GM19043 (cell line): ENCODE data around the gene SUPT3H.

Experiments
- ATAC-seq: cut with Tn5 transposase; IDR thresholded peaks from one replicate; pipeline ENCODE4 v1.9.1; 2021; ENCODE audit warnings: low read depth; ENCODE audit not compliant: unreplicated experiment

SUPT3H gene

DNA sequence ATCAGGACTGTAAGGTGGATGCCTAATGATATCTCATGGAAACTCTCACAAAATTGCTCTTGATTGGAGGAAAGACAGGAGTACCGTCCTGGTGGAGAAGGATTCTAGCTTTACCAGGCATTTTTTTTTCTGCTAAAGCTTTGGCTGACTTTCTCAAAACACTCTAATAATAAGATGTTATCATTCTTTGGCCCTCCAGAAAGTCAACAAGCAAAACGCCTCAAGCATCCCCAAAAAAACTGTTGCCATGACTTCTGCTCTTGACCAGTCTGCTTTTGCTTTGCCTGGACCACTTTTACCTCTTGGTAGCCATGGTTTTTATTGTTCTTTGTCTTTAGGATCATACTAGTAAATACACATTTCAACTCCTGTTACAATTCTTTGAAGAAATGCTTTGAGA is 105.1 kb downstream of the SUPT3H start:
- ATAC-seq: no peak

DNA sequence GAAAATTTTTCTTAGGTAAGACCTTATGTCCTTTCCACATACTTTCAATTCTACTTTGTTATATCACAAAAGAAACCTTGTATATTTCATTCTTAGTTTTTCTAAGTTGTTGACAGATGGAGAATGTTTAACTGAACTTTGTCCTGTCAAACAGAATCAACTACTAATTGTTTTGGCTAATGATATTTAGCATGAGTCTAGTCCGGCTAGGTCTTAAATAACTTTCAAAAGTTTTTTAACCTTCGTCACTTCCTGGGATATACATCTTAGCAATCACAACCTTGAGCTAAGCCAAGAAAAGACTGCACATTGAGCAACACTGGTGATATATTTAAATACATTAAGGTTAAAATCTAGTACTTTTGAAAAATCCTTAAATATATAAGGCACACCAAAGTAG is 112.5 kb downstream of the SUPT3H start:
- ATAC-seq: no peak

DNA sequence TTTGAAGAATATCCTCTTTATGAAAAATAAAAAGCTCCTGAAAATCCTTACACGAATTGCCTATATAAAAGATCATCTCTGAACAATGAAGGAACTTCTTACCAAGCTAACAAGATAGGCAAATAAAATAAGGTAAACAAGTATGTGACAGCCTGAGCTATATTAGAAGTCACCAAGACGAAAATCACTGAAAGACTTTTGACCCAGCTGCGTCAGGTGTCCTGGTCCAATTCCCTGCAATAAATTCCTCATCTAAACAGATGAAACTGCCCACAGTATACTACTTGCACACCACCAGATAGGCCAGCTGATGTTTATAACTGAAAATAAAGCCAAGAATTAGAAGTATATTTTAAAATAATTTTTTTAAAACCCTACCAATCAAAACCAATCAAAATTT is 117.0 kb downstream of the SUPT3H start:
- no peak for ATAC-seq

DNA sequence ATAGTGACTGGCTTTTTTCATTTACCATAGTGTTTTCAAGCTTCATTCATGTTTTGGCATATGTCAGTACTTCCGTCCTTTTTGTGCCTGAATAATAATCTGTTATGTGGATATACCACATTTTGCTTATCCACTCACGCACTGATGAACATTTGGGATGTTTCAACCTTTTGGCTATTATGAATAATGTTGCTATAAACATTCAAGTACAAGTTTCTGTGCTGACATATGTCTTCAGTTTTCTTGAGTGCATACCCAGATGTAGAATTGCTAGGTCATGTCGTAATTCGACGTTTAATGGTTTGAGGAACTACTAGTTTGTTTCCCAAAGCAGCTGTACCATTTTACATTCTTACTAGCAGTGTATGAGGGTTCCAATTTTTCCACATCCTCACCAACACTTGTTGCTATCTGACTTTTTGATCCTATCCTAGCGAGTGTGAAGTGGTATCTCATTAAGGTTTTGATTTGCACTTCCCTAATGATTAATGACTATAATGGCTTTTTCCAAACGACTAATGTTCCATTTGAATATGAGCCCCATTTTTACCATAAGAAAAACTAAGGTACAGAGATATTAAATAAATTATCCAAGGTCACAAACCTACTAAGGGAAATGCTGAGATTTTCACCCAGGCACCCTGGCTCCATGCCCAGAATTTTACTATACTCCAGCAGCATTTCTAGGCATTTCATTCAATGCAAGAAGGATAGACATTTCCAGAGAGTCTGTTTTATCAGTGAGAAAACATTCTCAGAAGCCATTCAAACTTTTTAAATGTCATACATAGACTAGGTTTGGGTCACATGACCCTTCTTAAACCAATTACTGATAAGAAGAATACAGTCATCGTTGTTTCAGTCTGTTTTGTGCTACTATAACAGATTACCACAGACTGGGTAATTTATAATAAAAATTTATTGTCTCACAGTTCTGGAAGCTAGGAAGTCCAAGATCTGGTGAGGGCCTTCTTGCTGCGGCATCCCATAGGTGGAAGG is 120.7 kb downstream of the SUPT3H start:
- ATAC-seq: no peak

DNA sequence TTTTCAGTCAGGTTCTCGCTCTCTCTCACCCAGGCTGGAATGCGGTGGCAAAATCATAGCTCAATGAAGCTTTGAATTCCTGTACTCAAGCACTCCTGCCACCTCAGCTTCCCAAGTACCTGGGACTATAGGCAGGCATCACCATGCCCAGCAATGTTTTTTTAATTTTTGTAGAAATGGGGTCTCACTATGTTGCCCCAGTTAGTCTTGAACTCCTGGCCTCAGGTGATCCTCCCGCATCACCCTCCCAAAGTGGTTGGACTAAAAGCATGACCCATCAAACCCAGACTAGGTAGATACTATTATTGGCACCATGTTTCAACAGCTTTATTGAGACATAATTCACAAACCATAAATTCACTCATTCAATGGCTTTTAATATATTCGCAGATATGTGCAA is 122.3 kb downstream of the SUPT3H start:
- no peak for ATAC-seq

DNA sequence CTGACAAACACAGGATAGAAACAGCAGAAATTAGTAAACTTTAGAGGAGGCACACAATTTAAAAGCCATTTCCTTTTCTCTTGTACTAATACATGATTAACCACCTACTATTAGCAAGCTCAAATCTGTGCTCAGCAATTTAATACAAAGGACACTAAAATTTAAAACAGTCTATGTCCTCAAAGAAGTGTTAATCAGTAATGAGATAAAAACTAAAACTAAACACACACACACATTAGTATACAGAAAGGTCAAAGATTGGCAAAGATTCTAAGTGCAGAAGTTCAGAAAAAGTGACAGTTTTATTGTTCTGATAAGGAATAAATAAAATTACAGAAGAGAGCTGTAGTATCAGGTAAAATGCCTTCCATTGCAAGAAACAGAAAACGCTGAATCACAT is 123.5 kb downstream of the SUPT3H start:
- ATAC-seq: no peak

DNA sequence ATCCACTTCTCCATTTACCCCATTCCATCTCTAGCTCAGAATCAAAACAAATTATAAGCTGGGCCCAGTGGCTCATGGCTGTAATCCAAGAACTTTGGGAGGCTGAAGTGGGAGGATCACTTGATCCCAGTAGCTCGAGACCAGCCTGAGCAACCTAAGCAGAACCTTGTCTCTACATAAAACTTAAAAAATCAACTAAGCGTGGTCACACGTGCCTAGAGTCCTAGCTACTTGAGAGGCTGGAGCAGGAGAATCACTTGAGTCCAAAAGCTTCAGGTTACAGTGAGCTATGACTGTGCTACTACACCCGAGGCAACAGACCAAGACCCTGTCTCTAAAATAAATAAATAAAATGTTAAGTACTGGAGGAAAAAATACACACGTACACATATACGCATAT is 124.3 kb downstream of the SUPT3H start:
- ATAC-seq: no peak

DNA sequence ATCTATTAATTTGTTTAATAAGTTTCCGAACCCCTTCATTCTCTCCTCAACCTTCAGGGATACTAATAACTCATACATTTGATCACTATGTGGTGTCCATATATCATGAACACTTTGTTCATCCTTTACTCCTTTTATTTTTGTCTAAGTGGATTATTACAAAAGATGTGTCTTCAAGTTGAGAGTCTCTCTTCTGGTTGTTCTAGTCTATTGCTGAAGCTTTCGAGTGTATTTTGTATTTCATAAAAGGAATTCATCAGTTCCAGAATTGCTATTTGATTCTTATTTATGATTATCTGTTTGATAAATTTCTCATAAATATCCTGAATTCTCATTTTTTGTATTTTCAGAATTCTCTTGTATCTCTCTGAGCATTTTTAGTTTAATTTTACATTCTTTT is 146.1 kb downstream of the SUPT3H start:
- ATAC-seq: no peak

DNA sequence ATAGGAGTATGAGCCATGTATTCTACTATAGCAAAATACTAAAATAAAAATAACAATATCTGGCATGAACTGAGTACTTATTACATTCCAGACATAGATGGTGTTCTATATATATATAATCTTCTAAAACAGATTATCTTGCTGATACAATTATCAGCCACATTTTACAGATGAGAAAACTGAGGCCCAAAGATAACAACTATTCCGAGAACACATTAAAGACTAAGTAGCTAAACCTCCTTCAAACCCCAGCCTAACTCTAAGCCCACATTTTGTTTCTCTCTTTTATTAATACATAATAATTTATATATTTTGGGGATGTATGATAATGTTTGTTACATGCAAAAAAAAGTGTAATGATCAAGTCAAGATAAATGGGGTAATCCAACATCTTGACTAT is 148.3 kb downstream of the SUPT3H start:
- ATAC-seq: no peak

DNA sequence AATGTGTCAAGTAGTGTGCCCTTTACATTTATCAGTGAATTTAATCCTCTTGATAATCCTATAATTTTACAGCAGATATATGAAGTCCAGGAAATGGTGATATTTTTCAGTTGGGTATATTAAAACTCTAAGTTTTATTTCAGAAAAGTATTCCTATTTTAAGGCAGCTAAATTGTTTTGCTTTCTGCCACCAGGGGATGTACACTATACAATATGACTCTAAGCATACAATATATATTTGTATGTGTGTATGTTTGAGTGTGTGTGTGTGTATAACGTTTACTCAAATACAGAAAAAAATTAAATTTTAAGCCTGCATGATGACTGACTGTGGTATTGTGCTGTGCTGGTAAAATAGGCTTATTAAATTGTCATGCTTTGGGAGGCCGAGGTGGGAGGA is 151.7 kb downstream of the SUPT3H start:
- ATAC-seq: no peak

DNA sequence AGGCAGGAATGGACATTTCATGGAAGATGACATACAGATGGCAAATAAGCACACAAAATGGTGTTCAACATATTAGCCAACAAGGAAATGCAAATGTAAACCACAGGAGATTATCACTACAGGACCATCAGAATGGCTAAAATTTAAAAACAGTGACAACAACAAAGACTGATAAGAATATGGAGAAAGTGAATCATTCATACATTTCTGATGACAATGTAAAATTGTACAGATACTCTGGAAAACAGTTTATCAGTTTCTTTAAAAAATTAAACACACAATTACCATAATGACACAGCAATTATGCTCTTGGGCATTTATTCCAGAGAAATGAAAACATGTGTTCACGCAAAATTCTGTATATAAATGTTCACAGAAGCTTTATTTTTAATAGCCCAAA is 155.4 kb downstream of the SUPT3H start:
- ATAC-seq: no peak

DNA sequence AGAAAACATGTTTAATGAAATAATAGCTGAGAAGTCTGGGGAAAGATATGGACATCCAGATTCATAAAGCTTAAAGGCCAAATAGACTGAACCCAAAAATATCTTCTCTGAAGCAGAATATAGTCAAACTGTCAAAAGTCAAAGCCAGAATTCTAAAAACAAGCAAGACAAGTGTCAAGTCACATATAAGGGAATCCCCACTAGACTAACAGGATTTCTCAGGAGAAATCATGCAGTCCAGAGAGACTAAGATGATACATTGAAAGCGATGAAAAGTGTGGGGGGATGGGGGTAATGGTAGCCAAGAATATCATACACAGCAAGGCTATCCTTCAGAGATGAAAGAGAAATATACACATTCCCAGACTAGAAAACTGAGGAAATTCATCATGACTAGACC is 162.0 kb downstream of the SUPT3H start:
- no peak for ATAC-seq

DNA sequence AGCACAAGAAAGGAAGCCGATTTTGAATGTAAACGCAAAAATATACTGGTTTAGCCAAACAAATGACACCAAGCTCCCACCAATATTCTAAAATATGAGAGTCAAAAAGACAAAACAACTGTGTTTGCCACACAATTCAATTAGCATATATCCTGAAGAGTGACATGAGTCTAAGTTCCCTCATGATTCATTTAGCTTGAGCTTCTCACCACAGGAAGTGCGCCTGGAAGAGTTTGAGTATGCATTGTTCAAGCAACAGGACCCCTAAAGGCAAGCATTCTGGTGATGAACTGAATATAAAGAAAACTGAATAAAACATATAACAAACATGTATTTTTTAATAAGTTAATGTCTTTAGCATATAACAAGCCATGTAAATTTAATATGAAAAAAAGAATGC is 164.8 kb downstream of the SUPT3H start:
- no peak for ATAC-seq

DNA sequence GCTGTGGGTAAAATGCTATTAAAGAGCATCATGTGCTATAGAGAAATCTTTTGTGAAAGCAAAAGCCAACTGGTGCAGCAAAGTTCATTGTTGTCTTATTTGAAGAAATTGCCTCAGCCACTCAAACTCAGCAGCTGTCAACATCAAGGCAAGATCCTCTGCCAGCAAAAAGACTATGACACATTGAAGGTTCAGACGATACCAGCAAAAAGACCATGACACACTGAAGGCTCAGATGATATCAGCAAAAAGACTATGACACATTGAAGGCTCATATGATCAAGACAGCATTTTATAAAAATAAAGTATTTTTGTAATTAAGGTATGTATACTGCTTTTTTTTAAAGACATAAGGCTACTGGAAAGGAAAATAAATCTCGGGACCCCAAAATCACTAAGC is 168.0 kb downstream of the SUPT3H start:
- no peak for ATAC-seq

DNA sequence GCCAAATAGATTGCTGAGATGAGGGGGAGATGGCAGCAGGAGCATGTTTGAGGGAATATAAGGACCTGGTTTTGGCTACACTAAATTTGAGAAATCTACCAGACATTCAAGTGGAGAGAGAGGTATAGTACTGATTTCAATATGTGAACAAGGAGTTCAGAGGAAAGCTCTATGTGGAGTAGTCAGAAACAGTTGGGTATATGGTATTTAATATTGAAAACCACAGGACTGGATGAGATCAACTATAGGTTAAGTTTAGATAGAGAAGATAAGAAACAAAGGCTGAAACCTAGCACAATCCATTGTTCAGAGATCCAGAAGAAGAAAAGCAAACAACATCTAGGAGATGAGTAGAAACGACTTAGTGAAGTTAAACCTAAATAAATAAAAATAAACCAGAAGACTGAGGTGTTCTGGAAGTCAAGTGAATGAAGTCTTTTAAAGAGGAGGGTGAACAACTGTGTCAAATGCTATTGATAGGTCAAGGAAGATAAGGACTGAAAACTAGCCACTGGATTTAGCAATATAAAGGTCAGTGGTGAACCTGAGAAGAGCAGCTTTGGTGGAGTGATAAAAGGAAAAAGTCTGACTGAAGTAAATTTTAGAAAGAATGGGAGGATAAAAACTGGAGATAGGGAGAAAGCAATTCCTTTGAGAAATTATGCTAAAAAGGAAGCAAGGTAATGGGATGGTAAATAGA is 170.8 kb downstream of the SUPT3H start:
- ATAC-seq: no peak

DNA sequence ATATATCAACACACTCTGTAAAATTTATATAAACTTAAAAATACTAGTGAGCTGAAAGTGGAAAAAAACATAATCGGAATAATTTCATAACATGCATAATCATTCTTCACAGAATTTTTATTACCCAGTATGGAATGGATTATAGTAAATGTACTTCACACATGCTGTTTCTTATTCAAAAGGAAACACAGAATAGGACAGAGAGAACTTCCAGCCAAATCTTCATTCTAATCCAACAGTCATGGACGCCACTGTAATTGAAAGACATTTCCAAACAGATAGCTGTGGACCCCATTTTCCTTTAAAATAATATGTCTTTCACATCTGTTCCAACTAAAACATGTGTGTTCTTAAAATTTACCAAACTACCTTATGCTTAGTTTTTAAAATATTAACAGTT is 176.2 kb downstream of the SUPT3H start:
- ATAC-seq: no peak

DNA sequence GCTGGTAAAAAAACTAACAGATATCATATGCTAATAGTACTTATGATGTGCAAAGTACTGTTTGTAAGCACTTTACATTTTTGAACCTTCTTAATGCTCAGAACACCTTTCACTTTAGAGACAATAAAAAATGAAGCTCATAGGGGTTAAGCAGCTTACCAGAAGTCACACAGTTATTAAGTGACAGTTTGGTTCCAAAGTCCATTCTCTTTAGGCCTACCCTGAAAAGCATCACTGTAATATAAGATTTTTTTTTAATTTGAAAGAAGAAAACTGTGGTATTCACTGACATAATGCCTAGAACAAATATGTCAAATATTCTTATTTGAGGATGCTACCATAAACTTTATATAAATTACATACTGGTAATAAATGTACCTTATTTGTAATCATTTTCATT is 177.2 kb downstream of the SUPT3H start:
- ATAC-seq: no peak

DNA sequence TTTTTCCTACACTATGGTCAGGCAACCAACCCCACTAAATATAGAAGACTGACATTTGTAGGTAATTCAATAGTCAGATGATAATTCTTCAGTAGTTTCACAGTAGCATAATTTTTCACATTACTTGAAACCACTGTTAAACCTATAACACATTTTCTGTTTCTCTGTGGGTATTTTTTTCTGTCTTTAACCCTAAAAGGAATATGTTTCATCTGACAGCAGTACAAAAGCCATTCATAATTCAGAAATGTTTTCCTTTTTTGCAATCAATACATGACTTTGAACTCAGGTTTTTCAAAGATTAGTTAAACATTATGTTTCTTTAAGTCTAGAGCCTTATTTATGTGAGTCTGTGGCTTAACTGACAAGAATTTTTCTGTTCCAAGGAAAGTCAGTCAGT is 178.2 kb downstream of the SUPT3H start:
- ATAC-seq: no peak

DNA sequence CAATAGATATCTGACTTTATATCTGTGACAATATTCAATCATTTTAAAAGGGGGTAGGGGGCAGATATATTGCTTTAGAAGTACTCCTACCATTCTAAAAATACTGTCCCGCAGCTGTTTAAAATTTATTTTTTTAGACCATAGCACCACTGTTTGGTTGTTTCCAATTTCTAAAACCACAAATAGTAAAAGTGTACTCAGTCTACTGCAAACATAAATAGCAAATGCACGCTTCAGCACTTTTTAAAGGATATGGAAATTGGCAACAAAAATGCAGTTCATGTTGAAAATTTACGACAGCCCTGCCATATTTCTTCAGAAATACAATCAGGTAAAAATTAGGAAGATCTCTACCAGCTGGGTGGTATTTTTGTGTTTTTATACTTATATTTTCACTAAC is 181.6 kb downstream of the SUPT3H start:
- ATAC-seq: no peak

DNA sequence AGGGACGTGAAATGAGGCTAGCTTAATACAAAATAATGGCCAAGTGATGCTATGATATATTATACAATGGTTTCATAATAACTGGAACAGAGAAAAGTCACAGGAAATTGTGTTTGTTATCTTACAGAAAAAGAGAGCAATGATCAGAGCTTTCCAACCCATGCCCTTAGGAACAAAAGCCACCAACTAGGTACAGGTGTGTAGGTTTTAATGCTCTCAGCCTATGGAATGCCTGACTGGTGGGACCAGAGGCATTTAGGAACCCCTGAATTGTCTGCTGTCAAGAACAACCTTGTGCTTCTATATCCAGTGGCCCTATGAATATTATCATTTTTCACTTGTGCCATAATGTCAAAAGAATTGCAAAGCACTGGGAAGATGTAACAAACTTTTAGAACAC is 182.6 kb downstream of the SUPT3H start:
- ATAC-seq: no peak

DNA sequence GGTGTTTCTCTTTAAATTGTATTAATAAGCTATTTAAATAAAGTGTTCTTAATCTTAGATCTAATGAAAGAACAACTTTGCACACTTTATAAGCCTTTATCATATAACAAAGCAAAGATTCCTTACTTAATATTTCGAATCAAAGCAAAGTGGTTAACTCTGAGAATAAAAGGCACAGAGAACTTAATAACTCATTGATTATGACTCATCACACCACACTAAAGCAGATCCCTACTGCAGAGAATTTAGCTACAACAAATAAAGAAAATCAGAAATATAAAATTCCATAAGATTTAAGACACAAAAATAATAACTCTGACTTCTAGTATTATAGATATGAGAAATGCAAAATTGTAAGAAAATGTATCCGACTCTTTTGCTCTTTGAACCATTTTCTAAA is 185.2 kb downstream of the SUPT3H start:
- ATAC-seq: no peak

DNA sequence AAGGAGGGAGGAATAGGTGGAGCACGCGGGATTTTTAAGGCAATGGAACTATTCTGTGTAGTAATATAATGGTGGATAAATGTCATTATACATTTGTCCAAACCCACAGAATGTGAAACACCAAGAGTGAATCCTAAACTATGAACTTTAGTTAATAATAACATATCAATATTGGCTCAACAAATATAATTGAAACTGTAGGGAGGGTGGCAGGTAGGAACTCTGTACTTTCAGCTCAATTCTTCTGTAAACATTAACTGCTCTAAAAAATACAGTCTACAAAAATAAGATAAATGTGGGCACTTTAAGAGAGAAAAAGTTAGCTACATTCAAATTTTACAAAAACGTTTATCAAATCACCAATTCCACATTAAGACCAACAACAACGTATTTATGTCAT is 186.3 kb downstream of the SUPT3H start:
- no peak for ATAC-seq
